Fibroblast of villous mesenchyme (primary cell): Measurements from ENCODE around the gene NGDN. TPM values are rescaled to one million over a fixed set of nuclear protein-coding genes. Genes with fewer than 3 reads are reported as not detected.
A peak's percentile ranks its signal among the peaks of the same experiment; 100 is the strongest.
"Not testable (repeated sequence)": the region's sequence is repeated elsewhere in the genome, so short reads cannot be mapped to it uniquely, and the experiment has no call there.

ENCODE experiments used
- DNase-seq: peaks from one replicate; pipeline ENCODE4 v3.0.0-alpha.2; 2010; ENCODE audit warnings: low read depth
- H3K4me3 ChIP-seq: 2 replicates; pipeline ENCODE4 v1.5.1; 2011; ENCODE audit warnings: low read depth, mild to moderate bottlenecking, low read length
- total RNA-seq: library from RNA; depleted of rRNA; stranded (reverse); fragments of >200 nt; gene quantifications from 2 replicates; pipeline ENCODE4 v1.2.3, GENCODE V29; 2012
- TF ChIP-seq, protein P1 (sequence below): IDR thresholded peaks from 2 replicates; pipeline ENCODE4 v1.5.1; 2012; ENCODE audit warnings: low read depth, mild to moderate bottlenecking, low read length; ENCODE audit not compliant: insufficient read depth

NGDN gene
- total RNA-seq, 1 donor: 41.9 TPM

DNA sequence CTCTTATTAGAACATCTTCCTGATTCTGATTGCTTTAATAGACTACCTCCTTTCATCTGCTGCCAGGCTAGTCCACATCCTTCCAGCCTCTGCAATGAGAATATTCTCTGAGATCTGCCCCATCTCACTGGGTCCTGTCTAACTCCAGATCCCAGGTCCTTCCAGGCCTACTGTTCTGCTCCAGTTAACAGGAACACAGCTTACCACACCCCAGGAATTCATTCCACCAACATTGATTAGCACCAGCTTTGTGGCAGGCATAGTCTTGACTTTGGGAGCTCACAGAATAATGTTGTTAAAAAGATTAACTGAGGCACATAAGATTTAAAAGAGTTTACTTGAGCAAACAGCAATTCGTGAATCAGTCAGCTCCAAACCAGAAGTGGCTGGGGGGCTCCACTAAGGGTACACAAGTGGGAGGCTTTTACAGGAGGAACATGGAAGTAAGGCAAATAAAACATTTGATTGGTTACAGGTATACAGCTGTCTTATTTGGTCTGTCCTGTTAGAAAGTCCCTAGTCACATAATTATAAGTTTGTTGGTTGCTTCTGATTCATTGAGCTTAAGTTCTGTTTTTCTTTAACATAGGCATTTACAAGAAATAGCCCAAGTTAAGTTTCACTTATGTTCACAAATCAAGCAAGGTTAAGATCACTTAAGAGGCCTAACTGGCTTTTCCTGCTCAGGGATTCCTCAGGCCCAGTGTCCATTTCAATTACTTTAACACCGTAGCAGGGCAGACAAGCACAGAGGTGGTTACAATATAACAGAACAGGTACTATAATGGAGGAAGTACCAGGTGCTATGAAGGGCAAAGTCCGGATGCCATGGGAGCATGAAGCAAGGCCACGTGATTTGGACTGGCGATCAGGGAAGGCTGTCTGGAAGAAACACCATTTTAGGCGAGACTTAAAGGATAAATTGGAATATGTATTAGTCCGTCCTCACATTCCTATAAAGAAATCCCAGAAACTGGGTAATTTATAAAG lies 21.8 kb upstream of the NGDN start:
- no peak overlapping the region for H3K4me3 ChIP-seq
- no peak for DNase-seq
- TF ChIP-seq, protein P1, sequence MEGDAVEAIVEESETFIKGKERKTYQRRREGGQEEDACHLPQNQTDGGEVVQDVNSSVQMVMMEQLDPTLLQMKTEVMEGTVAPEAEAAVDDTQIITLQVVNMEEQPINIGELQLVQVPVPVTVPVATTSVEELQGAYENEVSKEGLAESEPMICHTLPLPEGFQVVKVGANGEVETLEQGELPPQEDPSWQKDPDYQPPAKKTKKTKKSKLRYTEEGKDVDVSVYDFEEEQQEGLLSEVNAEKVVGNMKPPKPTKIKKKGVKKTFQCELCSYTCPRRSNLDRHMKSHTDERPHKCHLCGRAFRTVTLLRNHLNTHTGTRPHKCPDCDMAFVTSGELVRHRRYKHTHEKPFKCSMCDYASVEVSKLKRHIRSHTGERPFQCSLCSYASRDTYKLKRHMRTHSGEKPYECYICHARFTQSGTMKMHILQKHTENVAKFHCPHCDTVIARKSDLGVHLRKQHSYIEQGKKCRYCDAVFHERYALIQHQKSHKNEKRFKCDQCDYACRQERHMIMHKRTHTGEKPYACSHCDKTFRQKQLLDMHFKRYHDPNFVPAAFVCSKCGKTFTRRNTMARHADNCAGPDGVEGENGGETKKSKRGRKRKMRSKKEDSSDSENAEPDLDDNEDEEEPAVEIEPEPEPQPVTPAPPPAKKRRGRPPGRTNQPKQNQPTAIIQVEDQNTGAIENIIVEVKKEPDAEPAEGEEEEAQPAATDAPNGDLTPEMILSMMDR: no peak

DNA sequence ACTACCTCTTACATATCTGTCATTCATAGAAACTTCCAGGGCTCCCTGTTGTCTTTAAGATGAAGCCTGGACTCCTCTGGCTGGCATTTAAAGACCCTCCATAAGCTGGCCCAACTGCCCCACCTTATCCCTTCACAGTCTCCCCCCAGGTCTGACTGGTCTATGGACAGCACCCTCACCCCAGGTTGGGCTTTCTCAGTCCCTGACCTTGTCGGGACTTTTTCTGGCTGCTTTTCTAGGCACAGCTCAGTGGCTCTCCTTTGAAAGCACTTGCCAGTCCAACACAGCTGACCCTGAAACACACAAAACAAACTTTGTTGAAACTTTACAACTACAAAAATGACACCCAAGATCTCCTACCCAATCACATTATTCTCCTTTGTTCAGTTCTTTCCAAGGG lies 20.2 kb upstream of the NGDN start:
- no peak overlapping the region for H3K4me3 ChIP-seq
- TF ChIP-seq, protein P1: no peak
- DNase-seq: no peak

DNA sequence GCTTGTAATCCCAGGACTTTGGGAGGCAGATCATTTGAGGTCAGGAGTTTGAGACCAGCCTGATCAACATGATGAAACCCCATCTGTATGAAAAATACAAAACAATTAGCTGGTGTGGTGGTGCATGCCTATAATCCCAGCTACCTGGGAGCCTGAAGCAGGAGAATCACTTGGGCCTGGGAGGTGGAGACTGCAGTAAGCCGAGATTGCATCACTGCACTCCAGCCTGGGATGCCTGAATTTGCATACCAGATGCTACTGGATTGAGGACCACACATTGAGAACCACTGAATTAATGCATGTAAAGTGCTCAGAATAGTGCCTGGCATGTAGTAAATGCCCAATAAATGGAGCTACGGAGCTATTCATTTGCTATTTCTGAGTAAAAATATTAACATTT lies 19.1 kb upstream of the NGDN start:
- no peak overlapping the region for H3K4me3 ChIP-seq
- DNase-seq: no peak
- TF ChIP-seq, protein P1: no peak

DNA sequence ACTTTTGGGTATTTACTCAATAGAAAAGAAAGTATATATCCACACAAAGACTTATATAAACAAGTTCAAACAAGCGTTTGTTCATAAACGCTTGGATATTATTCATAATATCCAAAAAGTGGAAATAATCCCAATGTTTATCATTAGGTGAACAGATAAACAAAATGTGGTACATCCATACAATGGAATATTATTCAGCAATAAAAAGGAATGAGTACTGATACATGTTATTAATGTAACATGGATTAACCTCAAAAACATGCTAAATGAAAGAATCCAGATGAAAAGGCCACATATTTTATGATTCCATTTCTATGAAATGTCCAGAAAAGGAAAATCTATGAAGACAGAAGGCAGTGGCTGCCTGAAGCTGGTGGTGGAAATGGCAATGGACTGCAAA lies 17.3 kb upstream of the NGDN start:
- no peak for DNase-seq
- TF ChIP-seq, protein P1: no peak
- no peak overlapping the region for H3K4me3 ChIP-seq

DNA sequence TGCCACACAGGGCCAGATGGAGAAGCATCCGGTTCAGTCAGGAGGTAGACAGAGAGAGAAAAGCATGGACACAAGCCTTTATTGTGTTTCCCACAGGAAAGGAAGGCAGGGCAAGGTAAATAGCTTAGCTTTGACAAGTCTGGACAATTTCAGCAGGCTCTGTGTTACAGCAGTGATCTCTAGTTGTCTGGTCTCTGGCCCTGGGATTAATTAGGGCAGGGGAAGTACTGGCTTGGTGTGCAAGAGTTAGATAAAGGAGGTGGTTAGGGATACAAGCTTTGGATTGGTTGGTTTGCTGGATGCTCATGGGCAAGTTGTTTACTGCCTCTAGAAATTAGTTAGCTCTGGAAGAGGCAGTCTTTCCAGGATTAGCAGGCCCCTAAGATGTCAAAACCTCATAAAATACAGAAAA lies 15.1 kb upstream of the NGDN start:
- DNase-seq: no peak
- TF ChIP-seq, protein P1: no peak
- no peak overlapping the region for H3K4me3 ChIP-seq

DNA sequence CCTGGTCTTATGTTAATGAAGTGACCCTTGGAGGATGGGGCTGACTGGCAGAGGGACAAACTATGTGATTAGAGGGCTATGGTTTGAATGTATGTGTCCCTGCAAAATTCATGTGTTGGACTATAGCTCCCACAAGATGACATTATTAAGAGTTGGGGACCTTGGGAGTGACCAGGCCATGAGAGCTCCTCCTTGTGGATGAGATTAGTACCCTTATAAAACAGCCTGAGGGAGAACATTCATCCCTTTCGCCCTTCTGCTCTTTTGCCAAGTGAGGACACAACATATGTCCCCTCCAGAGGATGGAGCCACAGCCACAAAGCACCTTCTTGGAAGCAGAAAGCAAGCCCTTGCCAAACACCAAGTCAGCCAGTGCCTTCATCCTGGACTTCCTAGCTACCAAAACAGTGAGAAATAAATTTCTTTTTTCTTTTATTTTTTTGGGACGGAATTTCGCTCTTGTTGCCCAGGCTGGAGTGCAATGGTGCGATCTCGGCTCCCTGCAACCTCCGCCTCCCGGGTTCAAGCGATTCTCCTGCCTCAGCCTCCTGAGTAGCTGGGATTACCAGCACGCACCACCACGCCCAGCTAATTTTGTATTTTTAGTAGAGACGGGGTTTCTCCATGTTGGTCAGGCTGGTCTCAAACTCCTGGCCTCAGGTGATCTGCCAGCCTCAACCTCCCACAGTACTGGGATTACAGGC lies 12.5 kb upstream of the NGDN start:
- DNase-seq: peak; percentile 5
- TF ChIP-seq, protein P1: peak; percentile 27
- not testable (repeated sequence) for H3K4me3 ChIP-seq
